ENCODE data around the gene TTC38. TPM values are rescaled to one million over a fixed set of nuclear protein-coding genes. Genes with fewer than 3 reads are reported as not detected.

The TTC38 gene
- total RNA-seq, result 1 to 10 TPM; 6.6 to 7.9 TPM

GRCh38 chr22:46267431-46268279 lies at the start of gene TTC38:
Gene TTC38, plus strand, starts transcription at chr22:46268008. Its CDS starts 32 bp downstream, at chr22:46268040.
- H3K4me1 Mint-ChIP-seq, result peaks cover 8% of the 10 kb centered on the region

GRCh38 chr22:46219636-46220035 lies 48.2 kb upstream of the TTC38 start:
- H3K27ac Mint-ChIP-seq, result no peak overlapping the region
- no peak for DNase-seq
- H3K27me3 Mint-ChIP-seq, result no peaks in the 10 kb centered on the region
- H3K4me3 Mint-ChIP-seq, result no peak overlapping the region
- H3K36me3 Mint-ChIP-seq, result peaks cover 16% of the 10 kb centered on the region
- H3K4me1 Mint-ChIP-seq, result peaks cover 11% of the 10 kb centered on the region
- no peaks in the 10 kb centered on the region for H3K9me3 Mint-ChIP-seq

More at GRCh38 chr22:46267431-46268279, at the start of gene TTC38:
- Mint-ChIP-seq H3K9me3 (peaks cover 7% of the 10 kb centered on the region), H3K27me3 (peaks cover 41% of the 10 kb centered on the region), H3K27ac (peak within 1 kb of the TSS; percentile 60), H3K36me3 (peaks cover 4% of the 10 kb centered on the region), H3K4me3 (peak within 1 kb of the TSS; percentile 86)
- peak; percentile 52 for DNase-seq

- DNase-seq, result no peak
- Mint-ChIP-seq H3K36me3 (peaks cover 16% of the 10 kb centered on the region), H3K27ac (peak overlapping the region; percentile 22), H3K27me3 (no peaks in the 10 kb centered on the region), H3K9me3 (no peaks in the 10 kb centered on the region), H3K4me1 (peaks cover 11% of the 10 kb centered on the region), H3K4me3 (no peak overlapping the region)
Measured at GRCh38 chr22:46220921-46221320, 46.9 kb upstream of the TTC38 start.

- Mint-ChIP-seq H3K4me1 (peaks cover 10% of the 10 kb centered on the region), H3K4me3 (no peak overlapping the region), H3K9me3 (no peaks in the 10 kb centered on the region), H3K27ac (no peak overlapping the region), H3K27me3 (no peaks in the 10 kb centered on the region), H3K36me3 (peaks cover 13% of the 10 kb centered on the region)
- DNase-seq, result no peak
Measured at GRCh38 chr22:46224044-46224897, 43.5 kb upstream of the TTC38 start.

- Mint-ChIP-seq H3K36me3 (peaks cover 8% of the 10 kb centered on the region), H3K4me1 (peaks cover 6% of the 10 kb centered on the region), H3K27me3 (no peaks in the 10 kb centered on the region), H3K27ac (no peak overlapping the region), H3K9me3 (no peaks in the 10 kb centered on the region), H3K4me3 (no peak overlapping the region)
- no peak for DNase-seq
Measured at GRCh38 chr22:46224898-46225290, 42.9 kb upstream of the TTC38 start.

- Mint-ChIP-seq H3K4me3 (no peak overlapping the region), H3K27ac (no peak overlapping the region), H3K4me1 (peaks cover 6% of the 10 kb centered on the region), H3K27me3 (no peaks in the 10 kb centered on the region), H3K9me3 (no peaks in the 10 kb centered on the region), H3K36me3 (peaks cover 5% of the 10 kb centered on the region)
- no peak for DNase-seq
Measured at GRCh38 chr22:46225631-46226030, 42.2 kb upstream of the TTC38 start.

GRCh38 chr22:46226577-46226976 lies 41.2 kb upstream of the TTC38 start:
- no peaks in the 10 kb centered on the region for H3K4me1 Mint-ChIP-seq
- H3K27me3 Mint-ChIP-seq, result no peaks in the 10 kb centered on the region
- no peak overlapping the region for H3K27ac Mint-ChIP-seq
- no peak for DNase-seq
- no peaks in the 10 kb centered on the region for H3K9me3 Mint-ChIP-seq
- no peaks in the 10 kb centered on the region for H3K36me3 Mint-ChIP-seq
- H3K4me3 Mint-ChIP-seq, result no peak overlapping the region

GRCh38 chr22:46229701-46230100 lies 38.1 kb upstream of the TTC38 start:
- H3K4me1 Mint-ChIP-seq, result no peaks in the 10 kb centered on the region
- H3K27ac Mint-ChIP-seq, result no peak overlapping the region
- no peaks in the 10 kb centered on the region for H3K27me3 Mint-ChIP-seq
- no peak overlapping the region for H3K4me3 Mint-ChIP-seq
- no peaks in the 10 kb centered on the region for H3K9me3 Mint-ChIP-seq
- DNase-seq, result no peak
- H3K36me3 Mint-ChIP-seq, result no peaks in the 10 kb centered on the region

GRCh38 chr22:46230262-46230901 lies 37.4 kb upstream of the TTC38 start:
- H3K36me3 Mint-ChIP-seq, result no peaks in the 10 kb centered on the region
- H3K4me3 Mint-ChIP-seq, result no peak overlapping the region
- H3K27me3 Mint-ChIP-seq, result no peaks in the 10 kb centered on the region
- H3K27ac Mint-ChIP-seq, result no peak overlapping the region
- no peak for DNase-seq
- H3K4me1 Mint-ChIP-seq, result no peaks in the 10 kb centered on the region
- H3K9me3 Mint-ChIP-seq, result no peaks in the 10 kb centered on the region

GRCh38 chr22:46233231-46233630 lies 34.6 kb upstream of the TTC38 start:
- no peaks in the 10 kb centered on the region for H3K9me3 Mint-ChIP-seq
- H3K4me1 Mint-ChIP-seq, result no peaks in the 10 kb centered on the region
- DNase-seq, result no peak
- peaks cover 4% of the 10 kb centered on the region for H3K36me3 Mint-ChIP-seq
- H3K27me3 Mint-ChIP-seq, result no peaks in the 10 kb centered on the region
- H3K4me3 Mint-ChIP-seq, result no peak overlapping the region
- no peak overlapping the region for H3K27ac Mint-ChIP-seq

- no peaks in the 10 kb centered on the region for H3K27me3 Mint-ChIP-seq
- H3K36me3 Mint-ChIP-seq, result peaks cover 5% of the 10 kb centered on the region
- peaks cover 7% of the 10 kb centered on the region for H3K4me1 Mint-ChIP-seq
- no peak overlapping the region for H3K4me3 Mint-ChIP-seq
- no peak for DNase-seq
- no peaks in the 10 kb centered on the region for H3K9me3 Mint-ChIP-seq
- H3K27ac Mint-ChIP-seq, result no peak overlapping the region
Measured at GRCh38 chr22:46234969-46235368, 32.8 kb upstream of the TTC38 start.

GRCh38 chr22:46237453-46238124 lies 30.2 kb upstream of the TTC38 start:
- Mint-ChIP-seq H3K4me1 (peaks cover 16% of the 10 kb centered on the region), H3K27ac (no peak overlapping the region)

GRCh38 chr22:46238541-46238940 lies 29.3 kb upstream of the TTC38 start:
- DNase-seq, result no peak
- Mint-ChIP-seq H3K9me3 (no peaks in the 10 kb centered on the region), H3K27ac (no peak overlapping the region), H3K4me1 (peaks cover 16% of the 10 kb centered on the region), H3K36me3 (peaks cover 5% of the 10 kb centered on the region), H3K27me3 (no peaks in the 10 kb centered on the region), H3K4me3 (no peak overlapping the region)

More at GRCh38 chr22:46237453-46238124, 30.2 kb upstream of the TTC38 start:
- Mint-ChIP-seq H3K36me3 (peaks cover 5% of the 10 kb centered on the region), H3K9me3 (no peaks in the 10 kb centered on the region), H3K4me3 (no peak overlapping the region), H3K27me3 (no peaks in the 10 kb centered on the region)
- no peak for DNase-seq

GRCh38 chr22:46239261-46240048 lies 28.4 kb upstream of the TTC38 start:
- no peaks in the 10 kb centered on the region for H3K27me3 Mint-ChIP-seq
- H3K4me3 Mint-ChIP-seq, result peak overlapping the region; percentile 12
- H3K27ac Mint-ChIP-seq, result peak overlapping the region; percentile 52
- peaks cover 16% of the 10 kb centered on the region for H3K4me1 Mint-ChIP-seq
- no peaks in the 10 kb centered on the region for H3K9me3 Mint-ChIP-seq
- no peak for DNase-seq
- H3K36me3 Mint-ChIP-seq, result peaks cover 8% of the 10 kb centered on the region

Data from activated naive CD8-positive, alpha-beta T cell treated with anti-CD3 and anti-CD28 coated beads for 36 hours (primary cell).